Mucosa of descending colon (tissue), 3 donors: Measurements from ENCODE around the gene RALB. TPM values are rescaled to one million over a fixed set of nuclear protein-coding genes. Genes with fewer than 3 reads are reported as not detected.

Experiments
- ATAC-seq: fragments of 200-7000 bp; cut with Tn5 transposase; one replicate; pipeline ENCODE4 v1.9.1; 2020; ENCODE audit warnings: mild to moderate bottlenecking, moderate library complexity
- DNase-seq, 3 donors: peaks; one replicate each; pipeline ENCODE4 v3.0.0-alpha.2; 2020
- H3K36me3 ChIP-seq: fragments of 200-600 bp; one replicate; pipeline ENCODE4 v1.8.0; 2021; ENCODE audit warnings: low read depth, mild to moderate bottlenecking
- H3K4me1 ChIP-seq: fragments of 200-600 bp; one replicate; pipeline ENCODE4 v1.8.0; 2021; ENCODE audit warnings: low read depth, mild to moderate bottlenecking
- H3K4me3 ChIP-seq: fragments of 200-600 bp; one replicate; pipeline ENCODE4 v1.8.0; 2021; ENCODE audit warnings: mild to moderate bottlenecking
- H3K9me3 ChIP-seq: fragments of 200-600 bp; one replicate; pipeline ENCODE4 v1.8.0; 2021; ENCODE audit warnings: mild to moderate bottlenecking
- intact Hi-C, 2 donors: fragments of 100-400 bp; cut with DNase I in 1 of 2; cut with micrococcal nuclease in 1 of 2; formaldehyde crosslinking; loops; one replicate each; pipeline versions ENCODE4 v1.11.0 to v1.11.1; 2022; cut with DNase I, micrococcal nuclease
- total RNA-seq, 3 donors: library from RNA; stranded (reverse); fragmentation: NEBNext Ultra II Directional in 2 of 3; extraction: Animal tissue kit (Norgen Biotek cat#: 25700) in 2 of 3; gene quantifications; one replicate each; pipeline versions ENCODE4 v1.2.1 to v1.2.4, GENCODE V29; 2021 to 2023
- TF ChIP-seq, protein P1 (sequence below): fragments of 200-600 bp; IDR thresholded peaks from one replicate; pipeline ENCODE4 v1.8.0; 2022; ENCODE audit warnings: antibody characterized with exemption, mild to moderate bottlenecking
- donor health status: DM: no; HTN: no; CAD: no; lungs with moderate emphysema.
- donor health status: DM: no; HTN: no; CAD: no.
- donor health status: DM: no; HTN: yes; CAD: no.

RALB gene
- total RNA-seq, 3 donors from 2014 or later: 75.1 to 83.8 (median 80.8) TPM

DNA sequence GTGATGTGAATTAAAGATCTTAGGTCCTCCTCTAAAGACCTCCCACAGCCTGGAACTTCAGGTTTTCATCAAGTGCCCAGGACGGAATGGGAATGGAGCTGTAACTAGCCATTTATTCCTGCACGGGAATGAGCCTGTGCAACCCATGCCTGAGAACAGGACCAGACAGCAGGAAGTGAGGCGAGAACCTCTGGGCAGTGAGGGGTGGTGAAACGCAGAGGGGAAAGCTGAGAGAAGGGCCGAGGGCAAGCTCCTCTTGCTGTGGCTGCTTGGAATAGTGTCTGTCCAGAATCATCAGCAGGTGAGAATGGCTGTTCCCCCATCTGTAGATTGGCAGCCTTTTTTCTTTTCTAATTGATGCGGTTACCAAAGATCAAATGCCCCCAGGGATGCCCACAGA, 4.8 kb upstream of the RALB start:
- TF ChIP-seq, protein P1, sequence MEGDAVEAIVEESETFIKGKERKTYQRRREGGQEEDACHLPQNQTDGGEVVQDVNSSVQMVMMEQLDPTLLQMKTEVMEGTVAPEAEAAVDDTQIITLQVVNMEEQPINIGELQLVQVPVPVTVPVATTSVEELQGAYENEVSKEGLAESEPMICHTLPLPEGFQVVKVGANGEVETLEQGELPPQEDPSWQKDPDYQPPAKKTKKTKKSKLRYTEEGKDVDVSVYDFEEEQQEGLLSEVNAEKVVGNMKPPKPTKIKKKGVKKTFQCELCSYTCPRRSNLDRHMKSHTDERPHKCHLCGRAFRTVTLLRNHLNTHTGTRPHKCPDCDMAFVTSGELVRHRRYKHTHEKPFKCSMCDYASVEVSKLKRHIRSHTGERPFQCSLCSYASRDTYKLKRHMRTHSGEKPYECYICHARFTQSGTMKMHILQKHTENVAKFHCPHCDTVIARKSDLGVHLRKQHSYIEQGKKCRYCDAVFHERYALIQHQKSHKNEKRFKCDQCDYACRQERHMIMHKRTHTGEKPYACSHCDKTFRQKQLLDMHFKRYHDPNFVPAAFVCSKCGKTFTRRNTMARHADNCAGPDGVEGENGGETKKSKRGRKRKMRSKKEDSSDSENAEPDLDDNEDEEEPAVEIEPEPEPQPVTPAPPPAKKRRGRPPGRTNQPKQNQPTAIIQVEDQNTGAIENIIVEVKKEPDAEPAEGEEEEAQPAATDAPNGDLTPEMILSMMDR: no peak
- Histone ChIP-seq H3K4me1 (peaks cover 23% of the 10 kb centered on the region), H3K9me3 (no peaks in the 10 kb centered on the region), H3K4me3 (no peak overlapping the region), H3K36me3 (peaks cover 3% of the 10 kb centered on the region)
- ATAC-seq (no peak), DNase-seq (no peak)
- intact Hi-C loops: no loop called here

DNA sequence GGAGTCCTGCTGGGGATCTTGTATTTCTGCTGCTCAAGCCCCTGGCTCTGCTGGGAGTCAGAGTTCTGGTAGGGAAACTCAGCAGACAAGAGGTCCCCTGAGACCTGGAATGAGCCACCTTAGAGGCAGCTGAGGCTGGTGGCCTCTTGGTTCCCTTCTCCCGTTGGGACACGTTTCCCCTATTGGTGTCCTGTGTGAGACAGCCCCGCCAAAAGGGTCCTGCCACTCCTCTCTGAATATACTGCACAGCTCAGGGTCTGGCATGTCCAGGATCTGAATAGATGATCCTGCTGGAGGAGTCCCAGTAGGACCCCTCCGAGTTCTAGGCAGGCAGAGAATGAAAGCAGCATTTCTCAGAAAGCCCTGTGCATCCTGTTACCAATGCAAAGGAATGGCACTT, 2.0 kb upstream of the RALB start:
- TF ChIP-seq, protein P1: no peak
- Histone ChIP-seq H3K36me3 (peaks cover under 1% of the 10 kb centered on the region), H3K9me3 (no peaks in the 10 kb centered on the region), H3K4me1 (peaks cover 17% of the 10 kb centered on the region), H3K4me3 (no peak overlapping the region)
- no peak for DNase-seq
- no peak for ATAC-seq
- intact Hi-C loops: no loop called here

DNA sequence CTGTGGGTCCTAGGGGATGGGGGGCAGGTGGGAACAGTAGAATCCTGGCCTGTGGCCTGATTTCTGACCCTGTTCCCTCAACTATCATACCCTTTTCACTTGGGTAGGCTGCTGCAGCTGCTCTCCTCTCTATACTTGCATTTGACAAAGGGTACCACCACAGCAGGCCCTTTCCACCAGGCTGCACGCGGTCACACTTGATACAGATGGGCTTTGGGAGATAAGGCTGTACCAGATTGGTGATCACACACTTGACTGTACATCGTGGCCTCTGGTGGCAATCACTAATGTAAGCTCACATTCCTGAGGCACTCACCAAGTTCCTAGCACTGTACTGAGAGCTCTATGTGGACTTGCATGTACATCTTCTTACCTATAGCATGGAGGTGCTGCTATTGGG, 1.6 kb upstream of the RALB start:
- ATAC-seq: no peak
- no peaks in the 10 kb centered on the region for H3K9me3 ChIP-seq
- TF ChIP-seq, protein P1: no peak
- DNase-seq: no peak
- intact Hi-C loops: no loop called here
- peaks cover 14% of the 10 kb centered on the region for H3K4me1 ChIP-seq
- H3K4me3 ChIP-seq: no peak overlapping the region
- H3K36me3 ChIP-seq: no peaks in the 10 kb centered on the region

DNA sequence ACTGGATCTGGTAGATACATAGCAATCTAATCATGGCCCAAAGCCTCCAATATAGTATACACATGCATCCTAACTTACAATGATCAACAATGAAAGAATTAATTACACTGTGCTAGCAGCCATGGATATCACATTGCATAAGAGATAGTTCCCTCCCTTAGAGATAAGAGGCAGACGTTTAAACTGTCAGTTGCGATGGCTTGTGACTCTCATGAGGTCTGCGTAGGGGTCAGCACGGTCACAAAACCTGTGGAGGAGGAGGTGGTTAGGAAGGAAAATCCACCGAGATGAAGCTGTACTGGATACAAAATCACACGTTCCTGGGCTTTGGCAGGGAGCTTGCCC, 800 bp upstream of the RALB start:
- DNase-seq: no peak
- intact Hi-C loops: no loop called here
- Histone ChIP-seq H3K36me3 (no peaks in the 10 kb centered on the region), H3K9me3 (no peaks in the 10 kb centered on the region), H3K4me1 (peaks cover 9% of the 10 kb centered on the region), H3K4me3 (peak overlapping the region; percentile 75)
- TF ChIP-seq, protein P1: no peak
- no peak for ATAC-seq

DNA sequence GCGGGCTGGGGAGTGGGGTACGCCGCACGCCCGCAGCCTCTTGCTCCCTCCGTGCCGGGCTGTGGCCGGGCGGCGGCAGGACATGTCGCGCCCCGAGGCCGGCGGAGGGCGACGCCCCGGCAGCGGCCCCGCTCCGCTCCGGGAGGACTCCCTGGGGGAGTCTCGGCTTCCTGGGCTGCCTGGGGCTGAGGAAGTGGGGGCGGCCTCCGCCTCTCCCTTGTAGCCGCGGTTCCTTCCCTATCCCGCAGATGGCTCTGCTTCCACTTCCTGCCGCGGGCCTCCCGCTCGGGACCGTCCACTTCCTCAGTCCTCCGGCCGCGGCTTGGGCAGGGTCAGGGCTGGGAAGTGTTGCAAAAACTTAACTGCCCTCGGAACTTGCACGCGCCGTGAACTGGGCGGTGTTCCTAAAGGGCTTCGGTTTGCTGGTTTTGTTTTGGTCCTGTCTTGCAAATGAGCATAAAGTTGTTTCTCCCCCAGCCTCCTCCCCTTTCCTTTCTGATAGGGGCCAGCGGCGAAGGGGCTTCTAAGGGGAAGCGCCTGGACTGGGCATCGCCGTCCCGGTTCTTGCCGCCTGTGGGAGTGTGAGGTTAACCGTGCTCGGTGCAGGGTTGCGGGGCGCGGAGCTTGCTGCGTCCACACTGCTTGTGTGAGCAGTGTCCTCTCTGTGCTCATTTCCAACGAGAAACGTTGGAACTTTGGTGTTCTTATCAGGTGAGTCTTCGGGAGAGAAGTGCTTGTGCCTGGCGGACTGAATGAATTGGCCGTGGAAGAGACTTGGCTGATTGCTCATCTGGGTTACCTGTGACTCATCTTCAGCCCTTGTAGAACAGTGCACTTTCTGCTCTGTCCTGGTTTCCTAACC, 600 bp downstream of the RALB start:
- Histone ChIP-seq H3K9me3 (no peaks in the 10 kb centered on the region), H3K4me1 (peaks cover 9% of the 10 kb centered on the region), H3K4me3 (peak overlapping the region; percentile 75), H3K36me3 (no peaks in the 10 kb centered on the region)
- ATAC-seq (peak; percentile 71), DNase-seq (peak; percentile 74 to 91 (median 84))
- TF ChIP-seq, protein P1: no peak
- intact Hi-C loops: no loop called here
